Osteocyte (in vitro differentiated cells): ENCODE data around the gene KDM7A. TPM values are rescaled to one million over a fixed set of nuclear protein-coding genes. Genes with fewer than 3 reads are reported as not detected.

Experiments
- DNase-seq: peaks from one replicate; pipeline ENCODE4 v3.0.0; 2021; ENCODE audit warnings: mixed read lengths; ENCODE audit not compliant: unreplicated experiment; ENCODE audit errors: extremely low spot score
- H3K27ac Mint-ChIP-seq: one replicate; pipeline ENCODE4 v1.8.0; 2021; ENCODE audit warnings: mild to moderate bottlenecking, mixed read lengths; ENCODE audit not compliant: unreplicated experiment
- H3K27me3 Mint-ChIP-seq: one replicate; pipeline ENCODE4 v1.8.0; 2021; ENCODE audit warnings: mixed read lengths; ENCODE audit not compliant: unreplicated experiment
- H3K36me3 Mint-ChIP-seq: one replicate; pipeline ENCODE4 v1.8.0; 2021; ENCODE audit warnings: mixed read lengths; ENCODE audit not compliant: unreplicated experiment
- H3K4me1 Mint-ChIP-seq: one replicate; pipeline ENCODE4 v1.8.0; 2021; ENCODE audit warnings: mixed read lengths; ENCODE audit not compliant: unreplicated experiment
- H3K4me3 Mint-ChIP-seq: one replicate; pipeline ENCODE4 v1.8.0; 2021; ENCODE audit warnings: mild to moderate bottlenecking, moderate library complexity, mixed read lengths; ENCODE audit not compliant: unreplicated experiment
- H3K9me3 Mint-ChIP-seq: one replicate; pipeline ENCODE4 v1.8.0; 2021; ENCODE audit warnings: mixed read lengths; ENCODE audit not compliant: unreplicated experiment
- CTCF ChIP-seq: fragments of 200-600 bp; sonication (generic); IDR thresholded peaks from 2 replicates; pipeline ENCODE4 v1.5.0; 2021; ENCODE audit warnings: antibody characterized with exemption, mild to moderate bottlenecking, moderate library complexity
- total RNA-seq: library from RNA; stranded (reverse); gene quantifications from 2 replicates; pipeline ENCODE4 v1.2.1, GENCODE V29; 2021

Gene KDM7A
- total RNA-seq, 1 donor from 2014 or later = 8.8 TPM

- H3K4me1 Mint-ChIP-seq = peaks cover 20% of the 10 kb centered on the region
- no peaks in the 10 kb centered on the region for H3K27me3 Mint-ChIP-seq
- no peak for DNase-seq
- TF ChIP-seq CTCF = no peak
- peak overlapping the region; percentile 13 for H3K27ac Mint-ChIP-seq
- no peak overlapping the region for H3K4me3 Mint-ChIP-seq
- no peaks in the 10 kb centered on the region for H3K9me3 Mint-ChIP-seq
- H3K36me3 Mint-ChIP-seq = peaks cover 34% of the 10 kb centered on the region
Measured at GRCh38 chr7:140048138-140048537, 128.6 kb downstream of the KDM7A start.

DNA sequence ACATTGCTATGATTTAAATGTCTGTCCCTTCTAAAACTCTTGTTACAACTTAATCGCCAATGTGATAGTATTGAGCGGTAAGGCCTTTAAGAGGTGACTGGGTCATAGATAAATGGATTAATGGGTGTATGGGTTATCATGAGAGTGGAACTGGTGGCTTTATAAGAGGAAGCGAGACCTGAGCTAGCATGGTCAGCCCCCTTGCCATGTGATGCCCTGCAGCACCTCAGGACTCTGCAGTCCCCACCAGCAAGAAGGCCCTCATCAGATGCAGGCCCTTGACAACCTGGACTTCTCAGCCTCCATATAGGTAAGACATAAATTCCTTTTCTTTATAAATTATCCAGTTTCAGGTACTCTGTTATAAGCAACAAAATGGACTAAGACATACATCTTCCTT lies 129.6 kb downstream of the KDM7A start:
- Mint-ChIP-seq H3K36me3 (peaks cover 29% of the 10 kb centered on the region), H3K27me3 (no peaks in the 10 kb centered on the region), H3K9me3 (no peaks in the 10 kb centered on the region), H3K4me3 (no peak overlapping the region), H3K4me1 (peaks cover 25% of the 10 kb centered on the region), H3K27ac (no peak overlapping the region)
- no peak for TF ChIP-seq CTCF
- no peak for DNase-seq

DNA sequence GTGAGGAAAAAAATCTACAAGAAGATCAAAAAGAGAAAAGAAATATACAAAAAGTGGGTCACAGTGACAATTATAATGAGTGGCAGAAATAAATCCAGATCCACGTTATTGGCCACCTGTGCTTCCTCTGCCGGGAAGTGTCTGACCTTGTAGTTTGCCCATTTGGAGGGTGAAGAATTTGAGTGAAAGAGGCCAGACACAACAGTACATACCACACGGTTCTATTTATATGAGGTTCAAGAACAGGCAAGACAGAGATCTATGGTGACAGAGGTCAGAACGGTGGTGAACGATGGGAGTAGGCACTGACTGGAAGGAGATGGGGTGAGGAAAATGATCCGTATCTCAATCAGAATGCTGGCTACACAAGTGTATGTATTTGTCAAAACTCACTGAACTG lies 131.1 kb downstream of the KDM7A start:
- H3K27ac Mint-ChIP-seq = no peak overlapping the region
- no peak for TF ChIP-seq CTCF
- H3K36me3 Mint-ChIP-seq = peaks cover 30% of the 10 kb centered on the region
- no peaks in the 10 kb centered on the region for H3K9me3 Mint-ChIP-seq
- no peaks in the 10 kb centered on the region for H3K27me3 Mint-ChIP-seq
- peaks cover 37% of the 10 kb centered on the region for H3K4me1 Mint-ChIP-seq
- DNase-seq = peak; percentile 32
- no peak overlapping the region for H3K4me3 Mint-ChIP-seq

- H3K9me3 Mint-ChIP-seq = no peaks in the 10 kb centered on the region
- H3K27me3 Mint-ChIP-seq = no peaks in the 10 kb centered on the region
- peaks cover 29% of the 10 kb centered on the region for H3K36me3 Mint-ChIP-seq
- H3K4me1 Mint-ChIP-seq = peaks cover 29% of the 10 kb centered on the region
- no peak for TF ChIP-seq CTCF
- no peak overlapping the region for H3K27ac Mint-ChIP-seq
- no peak overlapping the region for H3K4me3 Mint-ChIP-seq
- no peak for DNase-seq
Measured at GRCh38 chr7:140044251-140044650, 132.5 kb downstream of the KDM7A start.

DNA sequence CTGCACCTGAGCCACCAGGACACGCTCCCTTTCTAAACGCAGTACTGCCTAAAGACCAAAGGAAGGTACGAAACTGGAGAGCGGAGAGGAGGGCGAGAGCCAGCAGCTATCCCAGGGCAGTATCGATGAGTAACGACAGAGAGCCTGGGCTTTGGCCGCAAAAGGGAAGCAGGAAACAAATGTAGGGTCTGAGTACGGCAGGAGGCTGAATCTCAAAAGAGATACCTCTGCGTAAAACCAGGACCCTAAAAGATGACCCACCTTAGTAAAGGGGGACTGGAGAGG lies 134.5 kb downstream of the KDM7A start:
- Mint-ChIP-seq H3K27me3 (no peaks in the 10 kb centered on the region), H3K9me3 (no peaks in the 10 kb centered on the region), H3K4me1 (peaks cover 35% of the 10 kb centered on the region), H3K36me3 (peaks cover 32% of the 10 kb centered on the region), H3K4me3 (no peak overlapping the region), H3K27ac (peak overlapping the region; percentile 71)
- TF ChIP-seq CTCF = no peak
- peak; percentile 64 for DNase-seq
